Stimulated activated CD4-positive, alpha-beta T cell treated with anti-CD3 and anti-CD28 coated beads, Interleukin-12 subunit alpha, Interleukin-12 subunit beta, amount 100 ng/mL, for 24 hours (primary cell): ENCODE results near the gene AGPAT4.

Experiments used
- DNase-seq, 2 experiments: peaks; one replicate each; pipeline ENCODE4 v3.0.0-alpha.2; 2020; ENCODE audit warnings: low read depth in 2 of 2

AGPAT4 gene

GRCh38 chr6:161166176-161166575 is 107.7 kb downstream of the AGPAT4 start:
- no peak for DNase-seq

- no peak for DNase-seq
These were observed 109.7 kb downstream of the AGPAT4 start for GRCh38 chr6:161164182-161164625.

- no peak for DNase-seq
These were observed 110.2 kb downstream of the AGPAT4 start for GRCh38 chr6:161163466-161164181.

GRCh38 chr6:161162722-161163121 is 111.1 kb downstream of the AGPAT4 start:
- no peak for DNase-seq

GRCh38 chr6:161161889-161162624 is 111.8 kb downstream of the AGPAT4 start:
- no peak for DNase-seq

GRCh38 chr6:161161121-161161520 is 112.7 kb downstream of the AGPAT4 start:
- DNase-seq, result no peak

- no peak for DNase-seq
These were observed 119.0 kb downstream of the AGPAT4 start for GRCh38 chr6:161154796-161155335.

- no peak for DNase-seq
These were observed 120.1 kb downstream of the AGPAT4 start for GRCh38 chr6:161153725-161154124.

- no peak for DNase-seq
These were observed 120.8 kb downstream of the AGPAT4 start for GRCh38 chr6:161152907-161153662.

GRCh38 chr6:161152527-161152862 is 121.4 kb downstream of the AGPAT4 start:
- DNase-seq, result no peak

GRCh38 chr6:161151660-161152526 is 122.0 kb downstream of the AGPAT4 start:
- DNase-seq, result no peak

GRCh38 chr6:161151059-161151645 is 122.7 kb downstream of the AGPAT4 start:
- DNase-seq, result no peak

GRCh38 chr6:161150566-161150965 is 123.3 kb downstream of the AGPAT4 start:
- DNase-seq, result no peak

GRCh38 chr6:161150136-161150535 is 123.7 kb downstream of the AGPAT4 start:
- DNase-seq, result no peak

- DNase-seq, result no peak
These were observed 130.0 kb downstream of the AGPAT4 start for GRCh38 chr6:161143663-161144430.

- DNase-seq, result no peak
These were observed 130.9 kb downstream of the AGPAT4 start for GRCh38 chr6:161142957-161143296.

GRCh38 chr6:161141173-161141572 is 132.7 kb downstream of the AGPAT4 start:
- DNase-seq, result no peak

- DNase-seq, result no peak
These were observed 133.3 kb downstream of the AGPAT4 start for GRCh38 chr6:161140554-161140875.

GRCh38 chr6:161139766-161140553 is 133.9 kb downstream of the AGPAT4 start:
- no peak for DNase-seq

GRCh38 chr6:161139304-161139765 is 134.5 kb downstream of the AGPAT4 start:
- DNase-seq, result no peak
